ENCODE data around the gene MLLT3.

DNA sequence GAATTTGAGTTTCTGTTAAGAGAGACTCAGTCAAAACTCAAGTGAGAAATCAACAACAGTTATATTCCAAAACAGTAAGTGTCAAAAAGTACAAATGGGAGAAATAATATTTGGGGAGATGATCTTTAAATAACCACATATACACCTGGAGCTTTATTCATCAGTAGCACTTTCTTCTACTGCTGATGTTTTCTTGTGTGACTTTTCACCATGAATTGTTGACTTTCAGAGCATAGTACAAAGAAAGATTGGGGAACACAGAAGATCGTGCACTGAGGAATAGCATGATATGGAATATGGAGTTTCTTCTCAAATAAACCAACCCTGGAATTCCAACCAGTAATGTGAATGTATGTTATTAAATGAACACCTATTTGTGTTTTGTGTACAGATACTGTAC, 130.7 kb downstream of the MLLT3 start:
- TF ChIP-seq, protein P1, sequence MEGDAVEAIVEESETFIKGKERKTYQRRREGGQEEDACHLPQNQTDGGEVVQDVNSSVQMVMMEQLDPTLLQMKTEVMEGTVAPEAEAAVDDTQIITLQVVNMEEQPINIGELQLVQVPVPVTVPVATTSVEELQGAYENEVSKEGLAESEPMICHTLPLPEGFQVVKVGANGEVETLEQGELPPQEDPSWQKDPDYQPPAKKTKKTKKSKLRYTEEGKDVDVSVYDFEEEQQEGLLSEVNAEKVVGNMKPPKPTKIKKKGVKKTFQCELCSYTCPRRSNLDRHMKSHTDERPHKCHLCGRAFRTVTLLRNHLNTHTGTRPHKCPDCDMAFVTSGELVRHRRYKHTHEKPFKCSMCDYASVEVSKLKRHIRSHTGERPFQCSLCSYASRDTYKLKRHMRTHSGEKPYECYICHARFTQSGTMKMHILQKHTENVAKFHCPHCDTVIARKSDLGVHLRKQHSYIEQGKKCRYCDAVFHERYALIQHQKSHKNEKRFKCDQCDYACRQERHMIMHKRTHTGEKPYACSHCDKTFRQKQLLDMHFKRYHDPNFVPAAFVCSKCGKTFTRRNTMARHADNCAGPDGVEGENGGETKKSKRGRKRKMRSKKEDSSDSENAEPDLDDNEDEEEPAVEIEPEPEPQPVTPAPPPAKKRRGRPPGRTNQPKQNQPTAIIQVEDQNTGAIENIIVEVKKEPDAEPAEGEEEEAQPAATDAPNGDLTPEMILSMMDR (IDR thresholded peaks at IDR 0.05), result no peak
- no peak for TF ChIP-seq POLR2A (IDR thresholded peaks at IDR 0.05)
